H9 (cell line): ENCODE data around the gene ERO1B. TPM values are rescaled to one million over a fixed set of nuclear protein-coding genes. Genes with fewer than 3 reads are reported as not detected.

ENCODE experiments used
- DNase-seq: peaks from one replicate; pipeline ENCODE4 v3.0.0-alpha.2; 2017
- H2AFZ ChIP-seq: one replicate; pipeline ENCODE4 v1.6.1; 2013; ENCODE audit warnings: mild to moderate bottlenecking, low read length, control low read depth, moderate library complexity
- H2AK5ac ChIP-seq: 2 replicates; pipeline ENCODE4 v1.6.1; 2013; ENCODE audit warnings: low read length, control low read depth, mixed read lengths; ENCODE audit not compliant: insufficient read length
- H2BK120ac ChIP-seq: one replicate; pipeline ENCODE4 v1.6.1; 2013; ENCODE audit warnings: low read depth, mild to moderate bottlenecking, low read length, control low read depth, inconsistent platforms; ENCODE audit not compliant: poor library complexity, severe bottlenecking
- H2BK12ac ChIP-seq: 2 replicates; pipeline ENCODE4 v1.6.1; 2013; ENCODE audit warnings: low read length, control low read depth, mixed read lengths, low read depth; ENCODE audit not compliant: insufficient read length
- H2BK15ac ChIP-seq: 2 replicates; pipeline ENCODE4 v1.6.1; 2013; ENCODE audit warnings: low read depth, low read length, control low read depth
- H2BK20ac ChIP-seq: one replicate; pipeline ENCODE4 v1.6.1; 2013; ENCODE audit warnings: low read depth, mild to moderate bottlenecking, low read length, control low read depth, inconsistent platforms; ENCODE audit not compliant: poor library complexity, severe bottlenecking
- H2BK5ac ChIP-seq: 2 replicates; pipeline ENCODE4 v1.6.1; 2013; ENCODE audit warnings: low read length, control low read depth, mixed read lengths; ENCODE audit not compliant: insufficient read length
- H3K14ac ChIP-seq: 2 replicates; pipeline ENCODE4 v1.6.1; 2013; ENCODE audit warnings: low read length, control low read depth; ENCODE audit not compliant: insufficient read depth
- H3K18ac ChIP-seq: 2 replicates; pipeline ENCODE4 v1.6.1; 2013; ENCODE audit warnings: low read depth, mild to moderate bottlenecking, mixed read lengths, low read length, control low read depth; ENCODE audit not compliant: insufficient read length
- H3K23ac ChIP-seq: 2 replicates; pipeline ENCODE4 v1.6.1; 2013; ENCODE audit warnings: low read length, control low read depth, mixed read lengths, low read depth; ENCODE audit not compliant: insufficient read length
- H3K23me2 ChIP-seq: 2 replicates; pipeline ENCODE4 v1.6.1; 2013; ENCODE audit warnings: low read depth, mild to moderate bottlenecking, mixed read lengths, low read length, control low read depth; ENCODE audit not compliant: insufficient read length, poor library complexity, severe bottlenecking
- H3K27ac ChIP-seq: 2 replicates; pipeline ENCODE4 v1.5.1; 2013; ENCODE audit warnings: low read length, control low read depth, mixed read lengths, low read depth; ENCODE audit not compliant: insufficient read length
- H3K27me3 ChIP-seq: 2 replicates; pipeline ENCODE4 v1.6.1; 2013; ENCODE audit warnings: low read length, control low read depth, inconsistent platforms; ENCODE audit not compliant: insufficient read depth
- H3K4ac ChIP-seq: 2 replicates; pipeline ENCODE4 v1.6.1; 2013; ENCODE audit warnings: low read depth, mild to moderate bottlenecking, control low read depth, inconsistent platforms, low read length, moderate library complexity
- H3K4me1 ChIP-seq: 2 replicates; pipeline ENCODE4 v1.6.1; 2013; ENCODE audit warnings: low read length, control low read depth, inconsistent platforms; ENCODE audit not compliant: insufficient read depth
- H3K4me2 ChIP-seq: 2 replicates; pipeline ENCODE4 v1.6.1; 2013; ENCODE audit warnings: low read length, control low read depth, mixed read lengths; ENCODE audit not compliant: insufficient read length, insufficient read depth
- H3K56ac ChIP-seq: 2 replicates; pipeline ENCODE4 v1.6.1; 2013; ENCODE audit warnings: low read depth, mild to moderate bottlenecking, mixed read lengths, low read length, control low read depth; ENCODE audit not compliant: insufficient read length
- H3K79me1 ChIP-seq: 2 replicates; pipeline ENCODE4 v1.6.1; 2013; ENCODE audit warnings: low read depth, mild to moderate bottlenecking, moderate library complexity, low read length, control low read depth, inconsistent platforms; ENCODE audit not compliant: insufficient read depth, poor library complexity, severe bottlenecking
- H3K79me2 ChIP-seq: 2 replicates; pipeline ENCODE4 v1.6.1; 2013; ENCODE audit warnings: low read length, control low read depth, inconsistent platforms; ENCODE audit not compliant: insufficient read depth
- H3K9ac ChIP-seq: 2 replicates; pipeline ENCODE4 v1.6.1; 2013; ENCODE audit warnings: low read length, control low read depth, mixed read lengths; ENCODE audit not compliant: insufficient read length; ENCODE audit errors: extremely low read depth
- H3K9me3 ChIP-seq: one replicate; pipeline ENCODE4 v1.6.1; 2013; ENCODE audit warnings: low read depth, low read length, inconsistent platforms; ENCODE audit not compliant: control insufficient read depth
- H3T11ph ChIP-seq: one replicate; pipeline ENCODE4 v1.6.1; 2013; ENCODE audit warnings: mild to moderate bottlenecking, low read length, control low read depth, inconsistent platforms
- H4K20me1 ChIP-seq: one replicate; pipeline ENCODE4 v1.6.1; 2013; ENCODE audit not compliant: control insufficient read depth, insufficient read length, insufficient read depth
- H4K5ac ChIP-seq: 2 replicates; pipeline ENCODE4 v1.6.1; 2013; ENCODE audit warnings: low read depth, mild to moderate bottlenecking, mixed read lengths, low read length, control low read depth; ENCODE audit not compliant: insufficient read length
- H4K8ac ChIP-seq: replicated peaks from 2 replicates; pipeline ENCODE4 v1.6.1; 2013; ENCODE audit warnings: low read length, control low read depth, mixed read lengths, low read depth; ENCODE audit not compliant: insufficient read length
- H4K91ac ChIP-seq: 2 replicates; pipeline ENCODE4 v1.6.1; 2013; ENCODE audit warnings: low read depth, mild to moderate bottlenecking, moderate library complexity, mixed read lengths, low read length, control low read depth; ENCODE audit not compliant: insufficient read length
- H3K27ac Mint-ChIP-seq, 3 experiments: 2 replicates in 2 of 3; 3 replicates in 1 of 3; pipeline ENCODE4 v1.8.0; 2020 to 2021; ENCODE audit warnings: mixed read lengths in 3 of 3, mild to moderate bottlenecking in 1 of 3, moderate library complexity in 1 of 3
- H3K27me3 Mint-ChIP-seq: 2 replicates; pipeline ENCODE4 v1.8.0; 2021; ENCODE audit warnings: low read depth, mild to moderate bottlenecking, moderate library complexity, mixed read lengths
- H3K36me3 Mint-ChIP-seq, 3 experiments: 2 replicates in 2 of 3; 3 replicates in 1 of 3; pipeline ENCODE4 v1.8.0; 2020 to 2021; ENCODE audit warnings: low read depth in 3 of 3, mixed read lengths in 3 of 3; ENCODE audit not compliant: insufficient read depth in 1 of 3
- H3K4me1 Mint-ChIP-seq, 2 experiments: 2 replicates each; pipeline ENCODE4 v1.8.0; 2020; ENCODE audit warnings: mixed read lengths in 2 of 2
- H3K4me3 Mint-ChIP-seq, 2 experiments: 2 replicates in 1 of 2; 3 replicates in 1 of 2; pipeline ENCODE4 v1.8.0; 2020 to 2021; ENCODE audit warnings: mild to moderate bottlenecking in 2 of 2, mixed read lengths in 2 of 2, moderate library complexity in 1 of 2
- H3K9me3 Mint-ChIP-seq, 2 experiments: 2 replicates in 1 of 2; 3 replicates in 1 of 2; pipeline ENCODE4 v1.8.0; 2020; ENCODE audit warnings: mild to moderate bottlenecking in 2 of 2, mixed read lengths in 2 of 2, moderate library complexity in 1 of 2
- total RNA-seq: library from RNA; stranded (reverse); gene quantifications from 2 replicates; pipeline ENCODE4 v1.2.1, GENCODE V29; 2021
- TF ChIP-seq, protein P1 (sequence below): fragments of 200-600 bp; sonication (generic); conservative IDR thresholded peaks from 3 replicates; pipeline ENCODE4 v1.8.0; 2021; ENCODE audit warnings: antibody characterized with exemption, mild to moderate bottlenecking

The ERO1B gene
- total RNA-seq, 1 experiment from 2014 or later, result 1.5 TPM

DNA sequence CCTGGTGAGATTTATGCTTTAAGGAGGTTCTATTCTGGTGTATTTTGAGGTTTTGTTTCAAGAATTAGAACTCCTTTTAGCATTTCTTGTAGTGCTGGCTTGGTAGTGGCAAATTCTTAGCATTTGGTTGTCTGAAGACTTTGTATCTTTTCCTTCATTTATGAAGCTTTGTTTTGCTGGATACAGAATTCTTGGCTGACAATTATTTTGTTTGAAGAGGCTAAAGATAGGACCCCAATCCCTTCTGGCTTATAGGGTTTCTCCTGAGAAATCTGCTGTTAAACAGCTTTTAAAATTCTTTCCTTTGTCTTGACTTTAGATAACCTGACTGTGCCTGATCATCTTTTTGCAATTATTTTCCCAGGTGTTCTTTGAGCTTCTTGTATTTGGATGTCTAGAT is 80.8 kb downstream of the ERO1B start:
- H3K56ac ChIP-seq, result no peak overlapping the region
- H4K5ac ChIP-seq, result no peak overlapping the region
- Mint-ChIP-seq H3K9me3 (peaks cover 27 to 33% of the 10 kb centered on the region in 2 experiments), H3K27me3 (no peaks in the 10 kb centered on the region; the same call in 1 of the 2 replicates), H3K4me3 (no peak overlapping the region), H3K4me1 (no peaks in the 10 kb centered on the region), H3K27ac (no peak overlapping the region), H3K36me3 (peaks cover 24 to 59% (median 46%) of the 10 kb centered on the region in 3 experiments)
- H3K79me2 ChIP-seq, result no peaks in the 10 kb centered on the region
- no peak overlapping the region for H3K9ac ChIP-seq
- H3K27me3 ChIP-seq, result no peaks in the 10 kb centered on the region
- H3K23ac ChIP-seq, result no peak overlapping the region
- no peak overlapping the region for H3K18ac ChIP-seq
- no peak overlapping the region for H3K4ac ChIP-seq
- H3K9me3 ChIP-seq, result no peaks in the 10 kb centered on the region
- no peak for DNase-seq
- no peaks in the 10 kb centered on the region for H3K23me2 ChIP-seq
- no peaks in the 10 kb centered on the region for H4K20me1 ChIP-seq
- H4K8ac ChIP-seq, result no peak overlapping the region
- H2BK120ac ChIP-seq, result no peak overlapping the region
- TF ChIP-seq, protein P1, sequence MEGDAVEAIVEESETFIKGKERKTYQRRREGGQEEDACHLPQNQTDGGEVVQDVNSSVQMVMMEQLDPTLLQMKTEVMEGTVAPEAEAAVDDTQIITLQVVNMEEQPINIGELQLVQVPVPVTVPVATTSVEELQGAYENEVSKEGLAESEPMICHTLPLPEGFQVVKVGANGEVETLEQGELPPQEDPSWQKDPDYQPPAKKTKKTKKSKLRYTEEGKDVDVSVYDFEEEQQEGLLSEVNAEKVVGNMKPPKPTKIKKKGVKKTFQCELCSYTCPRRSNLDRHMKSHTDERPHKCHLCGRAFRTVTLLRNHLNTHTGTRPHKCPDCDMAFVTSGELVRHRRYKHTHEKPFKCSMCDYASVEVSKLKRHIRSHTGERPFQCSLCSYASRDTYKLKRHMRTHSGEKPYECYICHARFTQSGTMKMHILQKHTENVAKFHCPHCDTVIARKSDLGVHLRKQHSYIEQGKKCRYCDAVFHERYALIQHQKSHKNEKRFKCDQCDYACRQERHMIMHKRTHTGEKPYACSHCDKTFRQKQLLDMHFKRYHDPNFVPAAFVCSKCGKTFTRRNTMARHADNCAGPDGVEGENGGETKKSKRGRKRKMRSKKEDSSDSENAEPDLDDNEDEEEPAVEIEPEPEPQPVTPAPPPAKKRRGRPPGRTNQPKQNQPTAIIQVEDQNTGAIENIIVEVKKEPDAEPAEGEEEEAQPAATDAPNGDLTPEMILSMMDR, result no peak
- no peaks in the 10 kb centered on the region for H3K79me1 ChIP-seq
- no peak overlapping the region for H3K27ac ChIP-seq
- no peak overlapping the region for H2BK20ac ChIP-seq
- H3T11ph ChIP-seq, result no peak overlapping the region
- no peak overlapping the region for H2BK12ac ChIP-seq
- no peak overlapping the region for H2AFZ ChIP-seq
- no peak overlapping the region for H4K91ac ChIP-seq
- no peak overlapping the region for H3K14ac ChIP-seq
- no peak overlapping the region for H3K4me2 ChIP-seq
- no peak overlapping the region for H2BK15ac ChIP-seq
- H2AK5ac ChIP-seq, result no peak overlapping the region
- H2BK5ac ChIP-seq, result no peak overlapping the region
- H3K4me1 ChIP-seq, result no peaks in the 10 kb centered on the region
